Measurements from ENCODE around the gene PLSCR2. TPM values are rescaled to one million over a fixed set of nuclear protein-coding genes. Genes with fewer than 3 reads are reported as not detected.

PLSCR2 gene
- total and polyA plus RNA-seq, 2 of the 8 experiments (the other 6 are each of a cell fraction or from before 2014, with no cell fraction given) = not detected

DNA sequence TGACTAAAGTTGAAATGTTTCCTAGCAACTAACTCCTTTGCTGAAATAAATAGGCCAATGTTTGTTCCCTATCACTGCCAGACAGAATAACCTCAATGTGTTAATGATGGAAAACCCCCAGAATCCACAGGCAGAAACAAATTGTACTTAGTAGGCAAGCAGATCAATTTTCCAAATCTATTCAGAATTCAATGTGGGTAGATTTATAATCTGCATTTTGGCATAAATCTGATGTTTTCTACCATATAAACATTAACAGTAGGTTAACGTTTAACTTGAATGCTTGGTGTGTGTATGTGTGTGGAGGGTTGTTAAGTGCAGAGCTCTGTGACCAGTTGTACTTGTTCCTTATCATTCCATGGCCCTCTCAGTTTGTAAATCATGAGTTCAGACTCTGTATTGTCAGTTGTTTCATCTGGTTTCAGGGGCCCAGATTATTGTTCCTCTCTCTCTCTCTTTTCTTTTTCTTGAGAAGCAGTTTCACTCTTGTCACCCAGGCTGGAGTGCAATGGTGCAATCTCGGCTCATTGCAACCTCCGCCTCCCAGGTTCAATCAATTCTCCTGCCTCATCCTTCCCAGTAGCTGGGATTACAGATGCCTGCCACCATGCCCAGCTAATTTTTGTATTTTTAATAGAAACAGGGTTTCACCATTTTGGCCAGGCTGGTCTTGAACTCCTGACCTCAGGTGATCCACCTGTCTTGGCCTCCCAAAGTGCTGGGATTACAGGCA, 42.2 kb upstream of the PLSCR2 start:
- WGBS, 2 experiments (ENCODE audit: extremely low coverage in 1 of 2, insufficient coverage in 1 of 2, insufficient read length in 1 of 2, insufficient replicate concordance in 2 of 2, low coverage in 1 of 2, low lambda C conversion rate in 2 of 2, missing lambda C conversion rate in 1 of 2) = 93% methylated on average over 3 of the region's 3 CpGs; no CpG with 5 or more reads in 1 of the 2 experiments
- TF ChIP-seq EP300 (IDR thresholded peaks at IDR 0.05; ENCODE audit: borderline replicate concordance in 1 of 2, low read depth in 2 of 2, low read length in 2 of 2) (no peak), RXRA (IDR thresholded peaks at IDR 0.05; ENCODE audit: insufficient read depth, low read depth, low read length) (no peak), KDM1A (IDR thresholded peaks at IDR 0.05; ENCODE audit: borderline replicate concordance, low read length) (no peak), KDM4A (IDR thresholded peaks at IDR 0.05; ENCODE audit: low read depth, low read length, severe bottlenecking) (no peak), CTBP2 (IDR thresholded peaks at IDR 0.05; ENCODE audit: borderline replicate concordance, insufficient read depth, insufficient read length, low read length) (no peak), EGR1 (IDR thresholded peaks at IDR 0.05; ENCODE audit: borderline replicate concordance, low read depth, low read length) (no peak), POLR2A (IDR thresholded peaks at IDR 0.05; ENCODE audit: control extremely low read depth in 1 of 2, low read depth in 2 of 2, low read length in 2 of 2) (no peak), TAF7 (optimal IDR thresholded peaks at IDR 0.05; ENCODE audit: borderline replicate concordance, low read depth, low read length) (no peak), NRF1 (IDR thresholded peaks at IDR 0.05; ENCODE audit: low read depth, low read length) (no peak)
- TF ChIP-seq, protein P1, sequence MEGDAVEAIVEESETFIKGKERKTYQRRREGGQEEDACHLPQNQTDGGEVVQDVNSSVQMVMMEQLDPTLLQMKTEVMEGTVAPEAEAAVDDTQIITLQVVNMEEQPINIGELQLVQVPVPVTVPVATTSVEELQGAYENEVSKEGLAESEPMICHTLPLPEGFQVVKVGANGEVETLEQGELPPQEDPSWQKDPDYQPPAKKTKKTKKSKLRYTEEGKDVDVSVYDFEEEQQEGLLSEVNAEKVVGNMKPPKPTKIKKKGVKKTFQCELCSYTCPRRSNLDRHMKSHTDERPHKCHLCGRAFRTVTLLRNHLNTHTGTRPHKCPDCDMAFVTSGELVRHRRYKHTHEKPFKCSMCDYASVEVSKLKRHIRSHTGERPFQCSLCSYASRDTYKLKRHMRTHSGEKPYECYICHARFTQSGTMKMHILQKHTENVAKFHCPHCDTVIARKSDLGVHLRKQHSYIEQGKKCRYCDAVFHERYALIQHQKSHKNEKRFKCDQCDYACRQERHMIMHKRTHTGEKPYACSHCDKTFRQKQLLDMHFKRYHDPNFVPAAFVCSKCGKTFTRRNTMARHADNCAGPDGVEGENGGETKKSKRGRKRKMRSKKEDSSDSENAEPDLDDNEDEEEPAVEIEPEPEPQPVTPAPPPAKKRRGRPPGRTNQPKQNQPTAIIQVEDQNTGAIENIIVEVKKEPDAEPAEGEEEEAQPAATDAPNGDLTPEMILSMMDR (IDR thresholded peaks at IDR 0.05; ENCODE audit: control extremely low read depth in 1 of 3, insufficient read depth in 1 of 3, low read depth in 1 of 3, low read length in 3 of 3) = no peak

More for the DNA sequence above, 42.2 kb upstream of the PLSCR2 start:
- Histone ChIP-seq H2BK20ac (ENCODE audit: low read length) (no peak overlapping the region), H3K23me2 (ENCODE audit: low read depth, low read length) (no peaks in the 10 kb centered on the region; the same call in 1 of the 2 replicates), H2AK5ac (ENCODE audit: low read depth, low read length) (no peak overlapping the region), H3K79me2 (ENCODE audit: control insufficient read depth in 1 of 2, insufficient read depth in 2 of 2, low read length in 2 of 2) (no peaks in the 10 kb centered on the region), H4K8ac (ENCODE audit: extremely low read depth, insufficient read depth, low read length) (no peak overlapping the region), H4K20me1 (replicated peaks in 1 of 2; ENCODE audit: control insufficient read depth in 1 of 2, insufficient read depth in 2 of 2, low read length in 2 of 2) (no peaks in the 10 kb centered on the region), H3K14ac (ENCODE audit: insufficient read length) (no peak overlapping the region), H3K27ac (ENCODE audit: low read depth, low read length) (no peak overlapping the region), H3K4me2 (ENCODE audit: insufficient read depth in 1 of 2, low read depth in 2 of 2, low read length in 2 of 2) (no peak overlapping the region), H2BK15ac (ENCODE audit: low read length) (no peak overlapping the region), H3K4me3 (ENCODE audit: extremely low read depth in 1 of 4, insufficient read depth in 2 of 4, low read depth in 3 of 4, low read length in 4 of 4) (no peak overlapping the region), H3K9ac (replicated peaks in 1 of 4; ENCODE audit: extremely low read depth in 1 of 4, low read depth in 3 of 4, low read length in 3 of 4) (no peak overlapping the region), H3K4me1 (replicated peaks in 1 of 4; ENCODE audit: control insufficient read depth in 3 of 4, insufficient read depth in 4 of 4, low read length in 3 of 4) (peaks cover 0 to 9% (median 2%) of the 10 kb centered on the region in 4 experiments; a peak in 3 of 7 replicates), H3K18ac (ENCODE audit: extremely low read depth, low read length) (no peak overlapping the region), H2BK12ac (ENCODE audit: low read depth, low read length) (no peak overlapping the region), H3K23ac (ENCODE audit: insufficient read length) (no peak overlapping the region), H4K91ac (replicated peaks; ENCODE audit: insufficient read length, low read length) (no peak overlapping the region), H3K36me3 (ENCODE audit: control insufficient read depth in 2 of 4, insufficient read depth in 4 of 4, low read length in 3 of 4) (peaks cover 0 to 4% (median 0%) of the 10 kb centered on the region in 4 experiments; a peak in 3 of 8 replicates), H3K4ac (replicated peaks; ENCODE audit: insufficient read length, low read depth, low read length) (no peak overlapping the region), H3K56ac (replicated peaks; ENCODE audit: insufficient read length, low read depth, low read length) (no peak overlapping the region), H2AFZ (ENCODE audit: low read length) (no peak overlapping the region), H3K27me3 (replicated peaks in 1 of 4; ENCODE audit: control insufficient read depth in 3 of 4, extremely low read depth in 1 of 4, insufficient read depth in 3 of 4, low read length in 3 of 4) (no peaks in the 10 kb centered on the region), H4K5ac (ENCODE audit: insufficient read length, low read depth, low read length) (no peak overlapping the region), H2BK120ac (replicated peaks; ENCODE audit: low read depth, low read length) (no peak overlapping the region), H2BK5ac (ENCODE audit: low read depth, low read length) (no peak overlapping the region), H3K79me1 (ENCODE audit: low read depth, low read length) (no peaks in the 10 kb centered on the region), H3K9me3 (ENCODE audit: insufficient read depth in 2 of 2, low read depth in 1 of 2, low read length in 1 of 2) (no peaks in the 10 kb centered on the region)
- FAIRE-seq (no peak), DNase-seq (ENCODE audit: low read depth in 1 of 2, low spot score in 2 of 2) (no peak)
- POLR2A ChIA-PET (ENCODE audit: partially characterized antibody) = interaction anchor here (0.7 kb wide), 1 partner anchor 21 kb away, joined by 4 read pairs; no protein-coding TSS in a partner anchor
- CTCF ChIA-PET (ENCODE audit: partially characterized antibody) = no interaction called here
